NCI-H2081 (cell line): ENCODE results near the gene AKAP6.
"Not testable (repeated sequence)": the region's sequence is repeated elsewhere in the genome, so short reads cannot be mapped to it uniquely, and the experiment has no call there.

ENCODE experiments used
- DNase-seq, 2 experiments: peaks; one replicate each; lab custom pipeline; 2025; lab: John Stamatoyannopoulos, UW

Gene AKAP6

DNA sequence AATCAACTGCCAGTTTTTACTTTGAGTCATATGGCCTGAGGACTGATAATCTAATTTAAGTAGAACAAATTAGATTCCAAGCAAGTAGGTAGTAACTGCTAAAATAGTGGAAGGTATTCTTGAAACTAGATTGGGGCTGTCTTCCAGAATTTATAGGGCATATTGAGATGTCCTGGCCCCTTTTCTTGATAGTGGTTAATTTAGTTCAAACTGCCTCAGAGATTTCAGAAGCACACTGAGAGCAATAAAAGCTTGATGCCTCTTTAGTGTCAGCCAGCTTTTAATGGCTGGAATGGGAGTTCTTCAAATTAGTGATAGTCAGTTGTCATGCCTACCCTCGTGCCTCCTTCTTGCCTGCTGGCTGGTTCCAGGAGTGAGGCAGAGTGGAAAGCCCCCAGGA is 120.5 kb downstream of the AKAP6 start:
- no peak for DNase-seq

- DNase-seq, result no peak
These were observed 122.0 kb downstream of the AKAP6 start for GRCh38 chr14:32450919-32451675.

- no peak for DNase-seq
These were observed 125.0 kb downstream of the AKAP6 start for GRCh38 chr14:32453857-32454810.

DNA sequence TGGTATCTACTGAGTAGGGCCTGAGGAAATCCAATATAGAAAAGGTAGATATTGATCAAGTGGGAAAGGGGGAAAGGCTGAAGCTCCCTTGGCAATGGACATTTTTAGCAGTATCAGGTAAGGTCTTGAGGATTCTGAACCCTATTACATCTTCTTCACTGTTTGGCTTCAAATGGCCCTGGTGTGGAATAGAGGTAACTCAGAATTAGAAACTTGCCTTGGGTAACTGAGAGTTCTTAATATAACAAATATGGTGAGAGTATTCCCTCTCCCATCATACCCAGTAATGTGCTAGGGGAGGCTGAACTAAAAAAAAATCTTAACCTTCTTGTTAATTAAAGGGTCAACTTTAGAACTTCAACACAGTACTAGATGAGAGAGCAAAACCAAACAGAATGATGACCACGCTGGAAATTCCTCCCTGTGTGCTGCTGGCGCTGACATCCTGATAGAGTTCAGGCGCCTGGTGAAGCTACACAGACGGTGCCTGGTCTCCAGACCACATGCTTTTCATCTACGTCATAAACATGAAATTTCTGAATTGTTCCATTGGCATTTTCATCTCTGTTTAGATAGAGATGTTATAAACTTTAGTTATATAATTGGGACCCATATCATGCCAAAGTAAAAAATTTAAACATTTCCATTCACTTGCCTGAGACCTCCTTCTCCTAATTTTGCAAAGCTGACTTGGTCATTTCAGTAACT is 128.3 kb downstream of the AKAP6 start:
- no peak for DNase-seq

DNA sequence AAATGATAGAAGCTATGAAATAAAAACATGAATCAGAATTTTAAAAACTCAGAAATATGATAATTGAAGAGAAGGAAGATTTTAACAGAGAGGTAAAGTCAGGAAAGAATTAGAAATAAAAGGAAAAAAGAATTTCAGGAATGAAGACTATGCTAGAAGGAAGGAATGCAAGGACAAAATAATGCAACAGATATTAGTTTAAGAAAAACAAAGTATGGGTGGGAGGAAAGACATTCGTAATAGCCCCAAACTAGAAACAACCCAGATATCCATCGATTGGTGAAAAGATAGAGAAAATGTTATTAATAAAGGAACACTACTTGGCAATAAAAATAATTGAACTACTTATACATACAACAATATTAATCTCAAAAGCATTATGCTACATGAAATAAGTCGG is 129.6 kb downstream of the AKAP6 start:
- no peak for DNase-seq

DNA sequence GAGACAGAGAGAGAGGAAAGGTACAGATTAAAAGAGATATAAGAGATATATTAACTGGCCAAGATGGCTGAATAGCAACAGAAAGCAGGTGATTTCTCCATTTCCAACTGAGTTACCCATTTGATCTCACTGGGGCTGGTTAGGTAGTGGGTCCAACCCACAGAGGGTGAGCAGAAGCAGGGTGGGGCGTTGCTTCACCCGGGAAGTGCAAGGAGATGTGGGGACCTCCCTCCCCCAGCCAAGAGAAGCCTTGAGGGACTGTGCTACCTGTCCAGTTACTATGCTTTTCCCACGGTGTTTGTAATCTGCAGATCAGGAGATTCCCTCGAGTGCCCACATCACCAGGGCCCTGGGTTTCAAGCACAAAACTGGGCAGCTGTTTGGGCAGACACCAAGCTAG is 131.2 kb downstream of the AKAP6 start:
- DNase-seq, result no peak

- DNase-seq, result not testable (repeated sequence)
These were observed 133.5 kb downstream of the AKAP6 start for GRCh38 chr14:32462553-32462952.

DNA sequence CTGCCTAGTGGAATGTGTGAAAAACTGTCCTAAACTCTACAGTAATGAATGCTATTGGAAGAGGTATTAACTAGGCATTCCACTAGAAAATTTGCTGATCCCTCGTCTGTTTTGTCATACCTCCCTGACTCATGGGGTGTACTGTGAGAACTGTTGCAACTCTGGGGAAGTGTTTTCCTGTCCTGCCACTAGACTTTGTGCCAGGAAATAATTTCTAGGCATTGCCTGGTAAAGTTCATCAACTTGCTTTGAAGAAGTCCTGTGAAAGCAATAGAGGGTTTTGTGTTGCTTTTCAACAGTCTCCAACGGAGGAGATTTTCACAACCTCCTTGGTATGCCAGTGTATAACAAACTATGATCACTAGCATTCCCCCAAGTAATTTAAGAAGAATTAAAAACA is 139.9 kb downstream of the AKAP6 start:
- DNase-seq, result no peak

DNA sequence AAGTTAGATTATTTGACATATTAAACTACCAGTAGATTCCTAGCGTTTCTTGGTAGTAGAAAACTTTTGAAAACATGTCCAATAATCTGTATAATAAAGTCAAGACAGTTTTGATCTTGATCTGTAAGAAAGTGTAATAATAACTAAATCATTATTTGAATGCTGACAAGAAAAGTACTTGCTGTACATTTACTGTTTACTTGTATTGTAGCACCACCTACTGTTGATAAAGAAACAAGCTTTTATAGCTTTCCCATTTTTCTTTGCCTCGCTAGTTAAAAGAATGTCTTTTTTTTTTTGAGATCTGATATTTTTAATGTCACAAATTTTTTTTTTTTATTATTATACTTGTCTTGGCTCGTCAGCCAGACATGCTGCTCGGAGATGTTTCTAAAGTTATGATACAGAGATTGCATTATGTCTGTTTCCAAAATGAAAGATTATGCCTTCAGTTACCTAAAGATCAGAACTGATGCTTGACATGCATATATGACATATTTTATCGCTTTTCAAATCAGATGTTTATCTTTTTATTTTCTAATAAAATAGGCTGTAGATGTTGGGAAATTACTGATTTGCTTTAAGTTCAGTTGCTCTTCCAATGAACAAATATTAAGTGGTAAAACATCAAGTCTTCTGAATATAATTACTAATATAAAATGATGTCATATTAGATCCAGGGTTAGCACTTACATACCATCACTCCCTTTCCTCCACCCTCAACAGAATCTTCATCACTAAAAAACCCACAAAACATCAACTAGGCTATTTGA is 140.5 kb downstream of the AKAP6 start:
- DNase-seq, result peak; percentile 5 to 29

- DNase-seq, result no peak
These were observed 141.1 kb downstream of the AKAP6 start for GRCh38 chr14:32470161-32470715.

GRCh38 chr14:32471181-32471580 is 142.1 kb downstream of the AKAP6 start:
- no peak for DNase-seq

GRCh38 chr14:32472076-32472475 is 143.0 kb downstream of the AKAP6 start:
- no peak for DNase-seq

DNA sequence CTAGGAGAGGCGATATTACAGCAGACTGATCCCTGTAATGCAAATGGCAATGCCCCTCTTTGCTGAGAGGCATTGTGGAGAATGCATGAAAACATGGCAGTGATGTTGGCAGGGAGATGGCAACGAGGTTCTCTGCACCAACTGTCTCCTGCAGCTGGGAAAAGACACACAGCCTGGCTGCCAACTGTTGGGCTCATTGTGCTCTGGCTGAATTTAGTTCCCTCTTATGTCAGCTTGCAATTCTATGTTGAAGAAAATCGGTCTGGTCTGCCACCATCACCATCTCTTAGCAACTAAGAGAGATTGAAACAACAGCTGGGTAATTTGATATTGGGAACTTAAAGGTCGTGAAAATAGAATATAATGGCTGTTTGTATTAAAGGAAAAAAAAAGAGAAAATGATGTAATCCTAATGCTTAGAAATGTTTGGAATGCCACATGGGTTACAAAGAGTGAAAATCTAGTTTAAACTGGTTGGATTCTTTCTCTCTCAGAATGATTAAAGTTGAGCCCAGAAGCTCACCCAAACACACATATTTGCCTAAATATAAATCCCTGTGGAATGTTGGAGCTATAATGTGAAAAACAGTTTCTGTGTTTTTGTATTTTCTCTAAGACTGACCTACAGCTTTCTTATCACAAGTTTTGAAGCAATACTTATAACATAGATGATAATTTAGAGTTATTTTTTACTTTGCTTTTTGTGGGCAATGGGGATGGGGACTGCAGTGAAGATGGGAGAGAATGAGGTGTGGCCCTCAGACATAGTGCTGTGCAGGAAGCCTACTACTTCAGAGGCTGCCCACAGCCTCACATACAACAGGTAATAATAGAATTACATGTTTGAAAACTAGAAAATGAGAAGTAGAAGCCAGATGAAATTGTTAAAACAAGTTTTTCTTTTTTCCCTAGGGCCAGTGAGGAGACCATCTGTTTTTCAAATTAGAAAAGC is 143.7 kb downstream of the AKAP6 start:
- DNase-seq, result peak; percentile 0 to 26

GRCh38 chr14:32473464-32473855 is 144.4 kb downstream of the AKAP6 start:
- no peak for DNase-seq

- DNase-seq, result no peak
These were observed 145.5 kb downstream of the AKAP6 start for GRCh38 chr14:32474478-32475195.

DNA sequence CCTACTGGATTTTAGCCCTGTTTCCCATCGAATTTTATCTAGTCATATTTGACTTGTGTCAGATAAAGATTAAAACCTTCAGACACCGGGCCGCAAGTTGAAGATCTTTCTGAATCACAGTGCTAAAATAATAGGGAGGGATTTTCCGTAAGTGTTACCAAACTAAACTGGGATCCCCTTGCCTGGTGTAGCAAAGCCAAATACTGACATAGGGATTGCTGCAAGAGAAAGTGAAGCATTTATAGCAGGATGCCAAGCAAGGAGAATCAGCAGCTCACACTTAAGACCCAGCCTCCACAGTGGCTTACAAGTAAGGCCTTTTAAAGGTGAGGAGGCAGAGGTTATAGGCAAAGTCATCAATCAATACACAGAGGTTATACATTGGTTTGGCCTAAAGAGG is 147.4 kb downstream of the AKAP6 start:
- no peak for DNase-seq

GRCh38 chr14:32477396-32477795 is 148.3 kb downstream of the AKAP6 start:
- DNase-seq, result no peak

DNA sequence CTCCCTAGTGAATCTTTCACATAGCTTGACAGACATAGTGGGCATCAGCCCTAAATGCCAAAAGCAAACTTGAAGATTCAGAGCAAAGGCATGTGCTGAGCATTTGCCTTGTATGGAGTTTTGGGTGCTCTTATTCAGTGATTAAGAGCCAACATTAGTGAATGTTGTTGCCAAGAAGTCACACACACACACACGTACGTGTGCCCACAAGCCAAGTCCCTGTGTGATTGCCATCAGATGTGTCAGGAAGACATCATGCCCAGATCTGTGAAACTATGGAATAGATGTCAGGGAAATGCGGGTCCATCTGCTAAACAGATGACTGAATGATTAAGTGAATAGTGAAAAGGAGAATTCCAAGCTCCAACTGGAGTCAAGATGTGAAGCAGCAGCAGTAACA is 149.0 kb downstream of the AKAP6 start:
- no peak for DNase-seq

GRCh38 chr14:32480337-32480736 is 151.2 kb downstream of the AKAP6 start:
- DNase-seq, result no peak

- DNase-seq, result no peak
These were observed 152.6 kb downstream of the AKAP6 start for GRCh38 chr14:32481707-32482106.
